GM06990 (cell line): ENCODE measurements around the gene DPY19L1.

Experiments used
- DNase-seq: peaks from one replicate; pipeline ENCODE4 v3.0.0-alpha.2; 2011; ENCODE audit not compliant: insufficient read length; ENCODE audit errors: extremely low read depth
- H3K27me3 ChIP-seq: replicated peaks from 2 replicates; pipeline ENCODE4 v1.6.0; 2011; ENCODE audit warnings: low read length; ENCODE audit not compliant: control insufficient read depth, insufficient read depth
- H3K36me3 ChIP-seq: 2 replicates; pipeline ENCODE4 v1.5.1; 2011; ENCODE audit warnings: low read length; ENCODE audit not compliant: control insufficient read depth, insufficient read depth
- H3K4me3 ChIP-seq: replicated peaks from 2 replicates; pipeline ENCODE4 v1.5.1; 2011; ENCODE audit warnings: low read depth, mild to moderate bottlenecking, control low read depth, low read length
- TF ChIP-seq, protein P1 (sequence below): IDR thresholded peaks from 2 replicates; pipeline ENCODE4 v1.5.1; 2011; ENCODE audit warnings: low read length, control low read depth, mild to moderate bottlenecking, inconsistent platforms; ENCODE audit not compliant: insufficient read depth, poor library complexity, severe bottlenecking

Gene DPY19L1

DNA sequence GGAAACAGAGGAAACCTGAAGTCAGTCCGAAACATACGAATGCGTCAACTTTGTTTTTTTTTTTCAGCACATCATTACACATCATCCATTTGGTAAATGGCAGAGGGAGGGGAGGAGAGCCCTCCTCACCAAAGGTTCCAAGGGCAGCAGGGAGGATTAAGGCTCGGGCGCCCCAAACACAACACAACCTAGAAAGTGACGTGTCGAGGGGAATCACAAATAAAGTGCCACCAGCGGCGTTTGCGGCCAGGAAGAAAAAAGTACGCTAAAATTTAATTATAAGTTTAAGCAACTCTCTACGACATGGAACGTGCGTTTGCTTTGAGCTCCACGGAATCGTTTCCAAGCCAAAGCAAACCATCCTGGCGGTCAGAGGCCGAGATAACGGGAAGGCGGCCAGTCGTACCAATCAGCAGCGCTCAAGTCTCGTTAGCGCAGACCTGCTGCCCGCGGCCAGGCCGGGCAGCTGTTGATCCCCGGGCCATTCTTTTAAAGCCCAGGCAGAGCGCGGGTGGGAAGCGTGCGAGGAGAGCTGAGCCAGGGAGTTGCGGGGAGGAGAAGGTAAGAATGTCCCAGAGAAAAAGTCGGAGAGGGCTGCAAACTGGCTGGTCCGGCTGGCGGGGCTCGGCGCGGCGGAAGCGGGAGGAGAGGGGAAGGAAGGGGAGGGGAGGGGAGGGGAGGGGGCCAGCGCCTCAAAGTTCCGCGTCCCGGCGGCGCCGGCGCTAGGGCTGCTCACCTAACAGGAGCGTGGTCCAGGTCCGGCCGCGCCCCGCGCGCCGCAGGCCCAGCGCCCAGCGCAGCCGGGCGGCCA lies 719 bp downstream of the DPY19L1 start:
- Histone ChIP-seq H3K27me3 (no peaks in the 10 kb centered on the region), H3K36me3 (no peaks in the 10 kb centered on the region), H3K4me3 (peak overlapping the region; percentile 81)
- DNase-seq = peak; percentile 61
- TF ChIP-seq, protein P1, sequence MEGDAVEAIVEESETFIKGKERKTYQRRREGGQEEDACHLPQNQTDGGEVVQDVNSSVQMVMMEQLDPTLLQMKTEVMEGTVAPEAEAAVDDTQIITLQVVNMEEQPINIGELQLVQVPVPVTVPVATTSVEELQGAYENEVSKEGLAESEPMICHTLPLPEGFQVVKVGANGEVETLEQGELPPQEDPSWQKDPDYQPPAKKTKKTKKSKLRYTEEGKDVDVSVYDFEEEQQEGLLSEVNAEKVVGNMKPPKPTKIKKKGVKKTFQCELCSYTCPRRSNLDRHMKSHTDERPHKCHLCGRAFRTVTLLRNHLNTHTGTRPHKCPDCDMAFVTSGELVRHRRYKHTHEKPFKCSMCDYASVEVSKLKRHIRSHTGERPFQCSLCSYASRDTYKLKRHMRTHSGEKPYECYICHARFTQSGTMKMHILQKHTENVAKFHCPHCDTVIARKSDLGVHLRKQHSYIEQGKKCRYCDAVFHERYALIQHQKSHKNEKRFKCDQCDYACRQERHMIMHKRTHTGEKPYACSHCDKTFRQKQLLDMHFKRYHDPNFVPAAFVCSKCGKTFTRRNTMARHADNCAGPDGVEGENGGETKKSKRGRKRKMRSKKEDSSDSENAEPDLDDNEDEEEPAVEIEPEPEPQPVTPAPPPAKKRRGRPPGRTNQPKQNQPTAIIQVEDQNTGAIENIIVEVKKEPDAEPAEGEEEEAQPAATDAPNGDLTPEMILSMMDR = no peak

DNA sequence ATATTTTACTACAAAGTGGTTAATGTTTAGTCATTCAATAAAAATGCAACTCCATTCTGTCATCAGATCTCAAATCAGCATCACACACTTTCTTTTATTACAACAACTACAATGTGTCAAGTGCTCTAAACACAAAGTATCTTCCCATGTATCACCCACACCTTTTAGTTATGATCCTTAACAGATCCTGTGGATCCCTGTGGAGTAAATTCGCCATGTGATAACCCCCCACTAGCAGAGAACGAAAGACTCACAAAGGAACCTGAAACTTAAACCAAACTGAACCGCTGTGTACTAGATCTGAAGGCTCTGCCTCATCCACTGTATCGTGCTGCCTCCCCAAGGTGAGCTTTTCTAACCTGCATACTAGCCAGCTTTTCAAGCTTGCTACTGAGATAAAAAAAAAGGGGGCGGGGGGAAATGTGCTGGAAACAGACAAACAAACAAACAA lies 1.7 kb downstream of the DPY19L1 start:
- no peak for DNase-seq
- Histone ChIP-seq H3K36me3 (no peaks in the 10 kb centered on the region), H3K27me3 (no peaks in the 10 kb centered on the region), H3K4me3 (peak overlapping the region; percentile 81)
- TF ChIP-seq, protein P1 = peak; percentile 33

DNA sequence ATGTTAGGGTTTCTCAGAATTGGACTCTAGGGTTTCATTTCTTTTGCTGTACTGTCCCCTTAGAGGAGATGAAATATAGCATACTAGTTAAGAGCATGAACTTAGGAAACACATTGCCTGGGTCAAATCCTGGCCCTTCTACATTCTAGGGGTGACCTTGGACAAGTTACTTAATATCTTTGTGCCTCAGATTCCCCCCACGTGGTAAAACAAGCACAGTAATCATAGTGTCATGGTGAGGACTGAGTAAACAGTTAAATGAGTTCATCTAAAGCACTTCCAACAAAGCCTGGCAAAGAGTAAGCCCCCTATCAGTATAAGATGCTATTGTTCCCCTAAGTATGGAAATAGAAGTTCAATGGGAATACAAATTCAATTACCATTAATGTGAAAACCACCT lies 5.1 kb downstream of the DPY19L1 start:
- no peaks in the 10 kb centered on the region for H3K27me3 ChIP-seq
- TF ChIP-seq, protein P1 = no peak
- no peak for DNase-seq
- H3K36me3 ChIP-seq = no peaks in the 10 kb centered on the region
- no peak overlapping the region for H3K4me3 ChIP-seq

DNA sequence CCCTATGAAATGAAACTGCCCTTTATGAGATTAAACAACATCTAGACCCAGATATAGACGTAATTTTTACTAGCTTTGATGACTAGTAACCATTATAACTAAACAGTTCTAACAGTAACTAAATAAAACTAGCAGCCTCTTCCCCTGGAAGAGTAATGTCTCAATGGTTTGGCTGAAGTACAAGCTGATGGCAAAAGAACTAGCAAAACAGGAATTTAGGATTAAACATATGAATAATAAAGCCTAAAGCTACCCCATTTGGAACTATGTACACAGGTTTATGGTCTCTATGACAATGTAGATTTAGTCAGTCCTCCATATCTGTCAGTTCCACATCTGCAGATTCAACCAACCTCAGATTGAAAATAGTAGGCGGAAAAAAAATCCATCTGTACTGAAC lies 6.4 kb downstream of the DPY19L1 start:
- no peaks in the 10 kb centered on the region for H3K27me3 ChIP-seq
- no peak overlapping the region for H3K4me3 ChIP-seq
- TF ChIP-seq, protein P1 = no peak
- DNase-seq = no peak
- no peaks in the 10 kb centered on the region for H3K36me3 ChIP-seq

DNA sequence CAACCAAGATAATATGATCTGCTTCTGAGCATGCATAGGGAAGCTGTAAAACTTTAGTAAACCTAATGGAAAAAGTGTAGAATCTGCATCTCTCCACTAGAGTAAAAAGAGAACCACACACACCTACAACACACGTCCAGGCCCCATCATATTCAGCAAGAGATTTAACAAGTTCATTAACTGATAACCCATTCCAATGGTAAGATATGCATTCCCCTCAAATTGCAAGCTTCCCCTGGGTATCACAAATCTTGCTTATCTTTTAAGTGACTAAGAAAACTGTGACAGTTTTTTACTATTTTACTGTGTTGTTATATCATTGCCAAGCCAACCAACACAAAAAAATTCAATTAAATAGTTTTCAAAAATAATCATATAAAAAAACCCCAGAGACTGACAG lies 8.0 kb downstream of the DPY19L1 start:
- Histone ChIP-seq H3K27me3 (no peaks in the 10 kb centered on the region), H3K36me3 (no peaks in the 10 kb centered on the region), H3K4me3 (no peak overlapping the region)
- TF ChIP-seq, protein P1 = no peak
- DNase-seq = no peak
